HG03139 (cell line): ENCODE measurements around the gene TATDN2.

Experiments
- ATAC-seq: cut with Tn5 transposase; IDR thresholded peaks from one replicate; pipeline ENCODE4 v1.9.1; 2021; ENCODE audit not compliant: unreplicated experiment

Gene TATDN2

GRCh38 chr3:10315771-10316344 is 67.6 kb downstream of the TATDN2 start:
- no peak for ATAC-seq

- no peak for ATAC-seq
These were observed 69.2 kb downstream of the TATDN2 start for GRCh38 chr3:10317311-10317960.

- no peak for ATAC-seq
These were observed 69.7 kb downstream of the TATDN2 start for GRCh38 chr3:10317961-10318350.

GRCh38 chr3:10319251-10319650 is 71.0 kb downstream of the TATDN2 start:
- no peak for ATAC-seq

- no peak for ATAC-seq
These were observed 71.5 kb downstream of the TATDN2 start for GRCh38 chr3:10319804-10320203.

GRCh38 chr3:10320320-10320677 is 72.0 kb downstream of the TATDN2 start:
- no peak for ATAC-seq

GRCh38 chr3:10321630-10322351 is 73.5 kb downstream of the TATDN2 start:
- ATAC-seq = no peak

- ATAC-seq = no peak
These were observed 74.1 kb downstream of the TATDN2 start for GRCh38 chr3:10322352-10322710.

GRCh38 chr3:10327592-10327991 is 79.3 kb downstream of the TATDN2 start:
- no peak for ATAC-seq

- ATAC-seq = no peak
These were observed 80.3 kb downstream of the TATDN2 start for GRCh38 chr3:10328460-10329071.

GRCh38 chr3:10329495-10330015 is 81.3 kb downstream of the TATDN2 start:
- ATAC-seq = no peak

- ATAC-seq = no peak
These were observed 82.1 kb downstream of the TATDN2 start for GRCh38 chr3:10330319-10330718.
